ENCODE results near the gene MCOLN2.

- no peak for TF ChIP-seq CTCF (IDR thresholded peaks at IDR 0.05)
- TF ChIP-seq POLR2A (IDR thresholded peaks at IDR 0.05), result no peak
Measured at GRCh38 chr1:84960371-84960770, 36.5 kb downstream of the MCOLN2 start.

Measured in prostate gland (tissue), 2 donors.